PFSK-1 (cell line): ENCODE results near the gene CRYGA.

ENCODE experiments used
- FOXP2 ChIP-seq: optimal IDR thresholded peaks from 2 replicates; pipeline ENCODE3; 2011; ENCODE audit warnings: borderline replicate concordance, control low read depth, inconsistent platforms; ENCODE audit not compliant: insufficient read depth; ENCODE audit errors: extremely low read length, extremely low read depth
- POLR2AphosphoS5 ChIP-seq: IDR thresholded peaks from 2 replicates; pipeline ENCODE4 v1.6.1; 2012; ENCODE audit warnings: low read depth, mild to moderate bottlenecking, control low read depth, low read length, moderate library complexity
- REST ChIP-seq, 2 experiments: IDR thresholded peaks; 2 replicates each; pipeline versions ENCODE4 v1.6.1 to v1.8.0; 2011 to 2012; ENCODE audit warnings: low read depth in 2 of 2, low read length in 2 of 2, control low read depth in 1 of 2, inconsistent platforms in 1 of 2, mild to moderate bottlenecking in 1 of 2, moderate library complexity in 1 of 2; ENCODE audit not compliant: insufficient read depth in 1 of 2
- SIN3A ChIP-seq: IDR thresholded peaks from 2 replicates; pipeline ENCODE4 v1.6.1; 2012; ENCODE audit warnings: mild to moderate bottlenecking, low read length, moderate library complexity, borderline replicate concordance; ENCODE audit not compliant: insufficient read depth
- TAF1 ChIP-seq: IDR thresholded peaks from 2 replicates; pipeline ENCODE4 v1.6.1; 2012; ENCODE audit warnings: low read length, control low read depth, borderline replicate concordance; ENCODE audit not compliant: insufficient read depth

Gene CRYGA

GRCh38 chr2:208192611-208193236 lies 29.3 kb upstream of the CRYGA start:
- TF ChIP-seq TAF1: no peak
- TF ChIP-seq SIN3A: no peak
- no peak for TF ChIP-seq REST (IDR thresholded peaks at IDR 0.05; ENCODE audit: insufficient read depth in 1 of 2, low read depth in 2 of 2, low read length in 2 of 2)
- TF ChIP-seq POLR2AphosphoS5: no peak
- TF ChIP-seq FOXP2: no peak

- no peak for TF ChIP-seq FOXP2
- TF ChIP-seq POLR2AphosphoS5: no peak
- TF ChIP-seq SIN3A: no peak
- TF ChIP-seq REST (IDR thresholded peaks at IDR 0.05; ENCODE audit: insufficient read depth in 1 of 2, low read depth in 2 of 2, low read length in 2 of 2): no peak
- no peak for TF ChIP-seq TAF1
Observed at GRCh38 chr2:208189810-208190503, 26.6 kb upstream of the CRYGA start, which contains the start of gene C2orf80. C2orf80 (minus strand) TSS chr2:208190030; CDS start chr2:208186986, 3,044 bp downstream.

GRCh38 chr2:208189069-208189809 lies 25.9 kb upstream of the CRYGA start:
- no peak for TF ChIP-seq SIN3A

GRCh38 chr2:208186893-208187292 lies 23.5 kb upstream of the CRYGA start:
- no peak for TF ChIP-seq REST (IDR thresholded peaks at IDR 0.05; ENCODE audit: insufficient read depth in 1 of 2, low read depth in 2 of 2, low read length in 2 of 2)
- no peak for TF ChIP-seq SIN3A
- TF ChIP-seq POLR2AphosphoS5: no peak
- no peak for TF ChIP-seq FOXP2
- no peak for TF ChIP-seq TAF1

- TF ChIP-seq TAF1 (no peak), REST (IDR thresholded peaks at IDR 0.05; ENCODE audit: insufficient read depth in 1 of 2, low read depth in 2 of 2, low read length in 2 of 2) (no peak), FOXP2 (no peak), POLR2AphosphoS5 (no peak), SIN3A (no peak)
Observed at GRCh38 chr2:208186465-208186864, 23.1 kb upstream of the CRYGA start.
